GM12878 (cell line): ENCODE data around the gene ENOX1. TPM values are rescaled to one million over a fixed set of nuclear protein-coding genes. Genes with fewer than 3 reads are reported as not detected.

Experiments used
- ATAC-seq: fragments of 200-7000 bp; cut with Tn5 transposase; 3 replicates; pipeline ENCODE4 v1.9.1; 2020; ENCODE audit warnings: mild to moderate bottlenecking, moderate library complexity
- BruUV-seq: library from RNA; stranded (reverse); fragments of 400-500 nt; replicated peaks from 2 replicates; lab custom pipeline; 2021; lab: Mats Ljungman, UMichigan
- CTCF ChIA-PET: fragments of 300-600 bp; sonication (Branson Sonifier 250); formaldehyde crosslinking; extraction: SDS; loops from one replicate; lab custom pipeline; 2021; ENCODE audit warnings: inconsistent platforms; lab: Yijun Ruan, JAX
- POLR2A ChIA-PET: fragments of 350-600 bp; formaldehyde crosslinking; extraction: SDS; loops from one replicate; lab custom pipeline; 2021; ENCODE audit warnings: inconsistent platforms; lab: Charles Lee
- RAD21 ChIA-PET: fragments of 300-600 bp; sonication (Branson Sonifier 250); formaldehyde crosslinking; loops from one replicate; lab custom pipeline; 2023; ENCODE audit warnings: antibody characterized with exemption; ENCODE audit not compliant: unreplicated experiment; lab: Charles Lee
- SMC1A ChIA-PET: fragments of 300-600 bp; sonication (Branson Sonifier 250); formaldehyde crosslinking; loops from one replicate; lab custom pipeline; 2023; ENCODE audit not compliant: unreplicated experiment, uncharacterized antibody; lab: Charles Lee
- DNase-seq: peaks from one replicate; pipeline ENCODE4 v3.0.0-alpha.2; 2011; ENCODE audit warnings: low read depth, low spot score
- FAIRE-seq: peaks from 3 replicates; lab custom pipeline; 2011; peaks lifted over from hg19 to GRCh38; lab: Jason Lieb, UNC
- H2AFZ ChIP-seq: 2 replicates; pipeline ENCODE4 v1.6.0; 2011; ENCODE audit warnings: low read depth, low read length, control low read depth; ENCODE audit not compliant: control insufficient read depth
- H3K27ac ChIP-seq: 2 replicates; pipeline ENCODE4 v1.5.1; 2011; ENCODE audit warnings: control low read depth; ENCODE audit not compliant: control insufficient read depth, insufficient read depth
- H3K27me3 ChIP-seq, 2 experiments: replicated peaks in 1 of 2; 2 replicates each; pipeline versions ENCODE4 v1.6.0 to v1.6.1; 2011; ENCODE audit warnings: low read length in 1 of 2; ENCODE audit not compliant: control insufficient read depth in 2 of 2, insufficient read depth in 2 of 2
- H3K36me3 ChIP-seq, 2 experiments: 2 replicates each; pipeline ENCODE4 v1.5.1; 2011; ENCODE audit warnings: low read length in 1 of 2; ENCODE audit not compliant: control insufficient read depth in 2 of 2, insufficient read depth in 2 of 2
- H3K4me1 ChIP-seq: 2 replicates; pipeline ENCODE4 v1.6.1; 2011; ENCODE audit warnings: mild to moderate bottlenecking, low read length, moderate library complexity, mixed read lengths; ENCODE audit not compliant: control insufficient read depth, insufficient read depth
- H3K4me2 ChIP-seq: 2 replicates; pipeline ENCODE4 v1.6.0; 2011; ENCODE audit warnings: control low read depth; ENCODE audit not compliant: control insufficient read depth, insufficient read depth
- H3K4me3 ChIP-seq: fragments of 200-600 bp; sonication (generic); 2 replicates; pipeline ENCODE4 v1.5.1; 2016
- H3K79me2 ChIP-seq: 2 replicates; pipeline ENCODE4 v1.6.0; 2011; ENCODE audit warnings: low read length; ENCODE audit not compliant: control insufficient read depth, insufficient read depth
- H3K9ac ChIP-seq: 2 replicates; pipeline ENCODE4 v1.8.0; 2011; ENCODE audit warnings: low read length, control low read depth, mixed read lengths; ENCODE audit not compliant: control insufficient read depth, insufficient read depth
- H3K9me3 ChIP-seq: replicated peaks from 3 replicates; pipeline ENCODE4 v1.5.1; 2011; ENCODE audit warnings: mild to moderate bottlenecking, low read length; ENCODE audit not compliant: control insufficient read depth, insufficient read depth
- H4K20me1 ChIP-seq: 2 replicates; pipeline ENCODE4 v1.6.0; 2011; ENCODE audit not compliant: control insufficient read depth, insufficient read depth
- BCL11A ChIP-seq: IDR thresholded peaks from 2 replicates; pipeline ENCODE4 v1.6.1; 2011; ENCODE audit warnings: low read depth, low read length
- NBN ChIP-seq: fragments of 450-650 bp; IDR thresholded peaks from 2 replicates; pipeline ENCODE4 v1.6.1; 2016
- PML ChIP-seq: IDR thresholded peaks from 2 replicates; pipeline ENCODE4 v1.6.1; 2012; ENCODE audit warnings: low read length, inconsistent platforms
- POU2F2 ChIP-seq: IDR thresholded peaks from 3 replicates; pipeline ENCODE4 v1.6.1; 2011; ENCODE audit warnings: low read depth, mild to moderate bottlenecking, low read length, borderline replicate concordance
- RCOR1 ChIP-seq: conservative IDR thresholded peaks from 2 replicates; pipeline ENCODE4 v1.6.1; 2012; ENCODE audit warnings: low read depth, low read length, improper control_type of control experiment
- SMC3 ChIP-seq: IDR thresholded peaks from 2 replicates; pipeline ENCODE4 v1.6.1; 2011; ENCODE audit warnings: low read length, improper control_type of control experiment, borderline replicate concordance
- SRF ChIP-seq, 2 experiments: IDR thresholded peaks; 2 replicates each; pipeline ENCODE4 v1.6.1; 2011; ENCODE audit warnings: low read depth in 2 of 2, low read length in 2 of 2, mild to moderate bottlenecking in 1 of 2, moderate library complexity in 1 of 2
- TAF1 ChIP-seq: IDR thresholded peaks from 2 replicates; pipeline ENCODE4 v1.6.1; 2011; ENCODE audit warnings: mild to moderate bottlenecking, low read depth, low read length, borderline replicate concordance
- ZBTB4 ChIP-seq: fragments of 450-650 bp; formaldehyde crosslinking; IDR thresholded peaks from 2 replicates; pipeline ENCODE4 v1.4.0; 2022; ENCODE audit warnings: mild to moderate bottlenecking, moderate library complexity
- ZBTB40 ChIP-seq: fragments of 450-650 bp; IDR thresholded peaks from 2 replicates; pipeline ENCODE4 v1.6.1; 2016; ENCODE audit warnings: mild to moderate bottlenecking, moderate library complexity, borderline replicate concordance
- ZNF622 ChIP-seq: fragments of 450-650 bp; IDR thresholded peaks from 2 replicates; pipeline ENCODE4 v1.6.1; 2017; ENCODE audit warnings: mild to moderate bottlenecking, inconsistent platforms
- in situ Hi-C: fragments of 300-500 bp; cut with MboI; formaldehyde crosslinking; loops from 9 replicates; pipeline ENCODE4 v1.14.3; 2018; ENCODE audit warnings: mixed read lengths
- intact Hi-C: fragments of 100-400 bp; cut with micrococcal nuclease; formaldehyde crosslinking; loops from one replicate; pipeline ENCODE4 v1.14.2; 2022; ENCODE audit not compliant: unreplicated experiment
- polyA plus RNA-seq, 11 experiments: library from polyadenylated mRNA; depleted of rRNA in 4 of 11; unstranded in 6 of 11; stranded (reverse) in 5 of 11; fragments of >200 nt; fragmentation: Nextera tagmentation in 4 of 11; fragmentation: Illumina TruSeq in 1 of 11; extraction: Ambion mirVana in 4 of 11; extraction: Trizol in 1 of 11; gene quantifications; 1 replicate in 1 of 11; 2 replicates in 10 of 11; pipeline versions ENCODE4 v1.2.1 to v1.2.3, GENCODE V29; 2011 to 2016; ENCODE audit warnings: inconsistent platforms in 2 of 11, missing spikeins in 2 of 11, low read depth in 1 of 11
- total RNA-seq, 4 experiments: library from RNA; depleted of rRNA in 3 of 4; stranded (reverse); fragments of >200 nt in 3 of 4; fragmentation: Illumina TruSeq in 1 of 4; extraction: Trizol in 1 of 4; gene quantifications; 2 replicates each; pipeline versions ENCODE4 v1.2.1 to v1.2.3, GENCODE V29; 2013 to 2021
- TF ChIP-seq, protein P1 (sequence below): IDR thresholded peaks from 2 replicates; pipeline ENCODE4 v1.6.1; 2012; ENCODE audit warnings: mild to moderate bottlenecking, low read depth, low read length

ENOX1 gene
- total and polyA plus RNA-seq, 10 of the 15 experiments (the other 5 are each of a cell fraction or from before 2014, with no cell fraction given), result 0.11 to 0.26 (median 0.15) TPM

DNA sequence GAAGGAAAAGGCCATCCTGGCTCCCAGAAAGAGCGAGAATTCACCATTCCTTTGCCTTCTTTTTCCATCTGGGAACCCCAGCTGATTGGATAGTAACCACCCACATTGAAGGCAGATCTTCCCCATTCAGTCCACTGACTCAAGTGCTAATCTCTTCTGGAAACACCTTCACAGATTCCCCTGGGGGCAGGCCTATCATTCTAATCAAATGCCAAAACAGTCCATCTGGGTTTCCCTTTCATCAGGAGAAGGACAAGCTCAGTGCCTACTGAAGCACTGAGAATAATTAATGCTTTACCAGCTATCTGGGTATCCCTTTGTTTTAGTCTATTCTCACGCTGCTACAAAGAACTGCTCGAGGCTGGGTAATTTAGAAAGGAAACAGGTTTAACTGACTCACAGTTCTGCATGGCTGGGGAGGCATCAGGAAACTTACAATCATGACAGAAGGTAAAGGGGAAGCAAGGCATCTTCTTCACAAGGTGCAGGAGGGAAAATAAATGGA is 293.2 kb downstream of the ENOX1 start (continued):
- TF ChIP-seq, protein P1, sequence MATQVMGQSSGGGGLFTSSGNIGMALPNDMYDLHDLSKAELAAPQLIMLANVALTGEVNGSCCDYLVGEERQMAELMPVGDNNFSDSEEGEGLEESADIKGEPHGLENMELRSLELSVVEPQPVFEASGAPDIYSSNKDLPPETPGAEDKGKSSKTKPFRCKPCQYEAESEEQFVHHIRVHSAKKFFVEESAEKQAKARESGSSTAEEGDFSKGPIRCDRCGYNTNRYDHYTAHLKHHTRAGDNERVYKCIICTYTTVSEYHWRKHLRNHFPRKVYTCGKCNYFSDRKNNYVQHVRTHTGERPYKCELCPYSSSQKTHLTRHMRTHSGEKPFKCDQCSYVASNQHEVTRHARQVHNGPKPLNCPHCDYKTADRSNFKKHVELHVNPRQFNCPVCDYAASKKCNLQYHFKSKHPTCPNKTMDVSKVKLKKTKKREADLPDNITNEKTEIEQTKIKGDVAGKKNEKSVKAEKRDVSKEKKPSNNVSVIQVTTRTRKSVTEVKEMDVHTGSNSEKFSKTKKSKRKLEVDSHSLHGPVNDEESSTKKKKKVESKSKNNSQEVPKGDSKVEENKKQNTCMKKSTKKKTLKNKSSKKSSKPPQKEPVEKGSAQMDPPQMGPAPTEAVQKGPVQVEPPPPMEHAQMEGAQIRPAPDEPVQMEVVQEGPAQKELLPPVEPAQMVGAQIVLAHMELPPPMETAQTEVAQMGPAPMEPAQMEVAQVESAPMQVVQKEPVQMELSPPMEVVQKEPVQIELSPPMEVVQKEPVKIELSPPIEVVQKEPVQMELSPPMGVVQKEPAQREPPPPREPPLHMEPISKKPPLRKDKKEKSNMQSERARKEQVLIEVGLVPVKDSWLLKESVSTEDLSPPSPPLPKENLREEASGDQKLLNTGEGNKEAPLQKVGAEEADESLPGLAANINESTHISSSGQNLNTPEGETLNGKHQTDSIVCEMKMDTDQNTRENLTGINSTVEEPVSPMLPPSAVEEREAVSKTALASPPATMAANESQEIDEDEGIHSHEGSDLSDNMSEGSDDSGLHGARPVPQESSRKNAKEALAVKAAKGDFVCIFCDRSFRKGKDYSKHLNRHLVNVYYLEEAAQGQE, result no peak
- no peak for TF ChIP-seq ZBTB4 (CRISPR knock-in tag)
- TF ChIP-seq, all 136 proteins: peak for 0

DNA sequence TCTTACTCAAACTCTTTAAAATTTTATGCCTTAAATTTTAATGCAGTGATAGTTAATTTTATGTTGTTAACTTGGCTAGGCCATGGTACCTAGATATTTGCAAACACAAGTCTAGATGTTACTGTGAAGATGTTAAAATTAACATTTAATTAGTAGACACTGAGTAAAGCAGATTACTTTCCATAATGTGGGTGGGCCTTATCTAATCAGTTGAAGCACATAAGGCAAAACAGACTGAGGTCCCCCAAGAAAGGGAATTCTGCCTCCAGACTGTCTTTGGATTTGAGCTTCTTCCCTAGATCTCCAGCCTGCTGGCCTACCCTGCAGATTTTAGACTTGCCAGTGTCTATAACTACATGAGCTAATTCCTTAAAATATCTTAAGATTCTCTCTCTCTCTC is 294.0 kb downstream of the ENOX1 start:
- CTCF ChIA-PET, result no interaction called here
- Histone ChIP-seq H3K9me3 (no peaks in the 10 kb centered on the region), H3K27me3 (no peaks in the 10 kb centered on the region; a peak in 2 of 4 replicates), H3K4me2 (no peak overlapping the region), H3K4me3 (no peak overlapping the region), H4K20me1 (no peaks in the 10 kb centered on the region), H3K36me3 (no peaks in the 10 kb centered on the region), H3K4me1 (no peaks in the 10 kb centered on the region), H2AFZ (no peak overlapping the region), H3K79me2 (no peaks in the 10 kb centered on the region), H3K27ac (no peak overlapping the region), H3K9ac (no peak overlapping the region)
- intact Hi-C loops (no loop called here), in situ Hi-C loops (no loop called here)
- no peak for DNase-seq
- POLR2A ChIA-PET, result no interaction called here
- no peak for FAIRE-seq
- RAD21 ChIA-PET, result no interaction called here
- SMC1A ChIA-PET, result interaction anchor here (1.2 kb wide), 1 partner anchor 11 kb away, joined by 3 read pairs; no protein-coding TSS in a partner anchor
- no TSS peak for BruUV-seq
- ATAC-seq, result no peak
- TF ChIP-seq SRF (IDR thresholded peaks at IDR 0.05; ENCODE audit: low read depth in 2 of 2, low read length in 2 of 2), result no peak
- TF ChIP-seq BCL11A, result no peak
- TF ChIP-seq SMC3, result no peak
- no peak for TF ChIP-seq POU2F2
- no peak for TF ChIP-seq ZBTB40
- TF ChIP-seq ZNF622, result no peak
- TF ChIP-seq NBN, result no peak
- no peak for TF ChIP-seq TAF1
- TF ChIP-seq RCOR1, result no peak
- no peak for TF ChIP-seq PML
